C4-2B (cell line): ENCODE measurements around the gene FOLR3.

Experiments
- CTCF ChIP-seq: fragments of 450-650 bp; conservative IDR thresholded peaks from 2 replicates; pipeline ENCODE4 v1.5.1; 2017; ENCODE audit warnings: mild to moderate bottlenecking
- ZFX ChIP-seq: fragments of 450-650 bp; IDR thresholded peaks from 2 replicates; pipeline ENCODE4 v1.6.1; 2017

- TF ChIP-seq CTCF (no peak), ZFX (no peak)
Measured at GRCh38 chr11:72154816-72155215, 19.3 kb downstream of the FOLR3 start.
